Neuronal stem cell (in vitro differentiated cells): ENCODE results near the gene LONRF2.
"Not testable (repeated sequence)": the region's sequence is repeated elsewhere in the genome, so short reads cannot be mapped to it uniquely, and the experiment has no call there.

Source experiments
- DNase-seq: peaks from one replicate; pipeline ENCODE4 v3.0.0-alpha.2; 2013; ENCODE audit warnings: low spot score
- H2AFZ ChIP-seq: one replicate; pipeline ENCODE4 v1.6.1; 2013; ENCODE audit warnings: mild to moderate bottlenecking, low read length, inconsistent platforms
- H2AK5ac ChIP-seq: 2 replicates; pipeline ENCODE4 v1.6.1; 2013; ENCODE audit warnings: low read depth, mild to moderate bottlenecking, inconsistent platforms, low read length, moderate library complexity, mixed read lengths
- H2BK120ac ChIP-seq: 2 replicates; pipeline ENCODE4 v1.6.1; 2013; ENCODE audit warnings: low read depth, mild to moderate bottlenecking, inconsistent platforms, low read length, moderate library complexity, mixed read lengths
- H2BK12ac ChIP-seq: one replicate; pipeline ENCODE4 v1.6.1; 2013; ENCODE audit warnings: low read length, inconsistent platforms
- H2BK15ac ChIP-seq: 2 replicates; pipeline ENCODE4 v1.6.1; 2013; ENCODE audit warnings: mild to moderate bottlenecking, low read length, inconsistent platforms, mixed read lengths
- H2BK5ac ChIP-seq: one replicate; pipeline ENCODE4 v1.6.1; 2013; ENCODE audit warnings: inconsistent platforms, mild to moderate bottlenecking, low read length, moderate library complexity
- H3K14ac ChIP-seq: one replicate; pipeline ENCODE4 v1.6.1; 2013; ENCODE audit warnings: low read length, inconsistent platforms
- H3K18ac ChIP-seq: 2 replicates; pipeline ENCODE4 v1.6.1; 2013; ENCODE audit warnings: low read length, inconsistent platforms
- H3K23ac ChIP-seq: 2 replicates; pipeline ENCODE4 v1.6.1; 2013; ENCODE audit warnings: low read depth, mild to moderate bottlenecking, mixed read lengths, low read length, inconsistent platforms; ENCODE audit not compliant: poor library complexity
- H3K27ac ChIP-seq: replicated peaks from 3 replicates; pipeline ENCODE4 v1.5.1; 2013; ENCODE audit warnings: low read length, inconsistent platforms
- H3K27me3 ChIP-seq, 3 experiments: 2 replicates each; pipeline ENCODE4 v1.6.1; 2013; ENCODE audit warnings: low read length in 3 of 3, mild to moderate bottlenecking in 2 of 3, inconsistent platforms in 1 of 3, low read depth in 1 of 3, mixed read lengths in 1 of 3, moderate library complexity in 1 of 3; ENCODE audit not compliant: control insufficient read depth in 3 of 3, insufficient read depth in 3 of 3
- H3K36me3 ChIP-seq, 2 donors: replicated peaks in 1 of 2; 2 replicates each; pipeline ENCODE4 v1.6.1; 2013; ENCODE audit warnings: low read length in 2 of 2; ENCODE audit not compliant: control insufficient read depth in 2 of 2, insufficient read depth in 2 of 2
- H3K4ac ChIP-seq: 2 replicates; pipeline ENCODE4 v1.6.1; 2013; ENCODE audit warnings: inconsistent platforms, mild to moderate bottlenecking, low read length, moderate library complexity
- H3K4me1 ChIP-seq, 2 donors: 1 replicate in 1 of 2; 2 replicates in 1 of 2; pipeline ENCODE4 v1.6.1; 2013; ENCODE audit warnings: low read length in 2 of 2, low read depth in 1 of 2; ENCODE audit not compliant: control insufficient read depth in 2 of 2, insufficient read depth in 1 of 2
- H3K4me2 ChIP-seq: one replicate; pipeline ENCODE4 v1.6.1; 2013; ENCODE audit warnings: mild to moderate bottlenecking, low read length, inconsistent platforms; ENCODE audit not compliant: insufficient read depth, poor library complexity, severe bottlenecking
- H3K4me3 ChIP-seq, 2 donors: 2 replicates each; pipeline ENCODE4 v1.5.1; 2013; ENCODE audit warnings: low read length in 2 of 2, mild to moderate bottlenecking in 2 of 2, inconsistent platforms in 1 of 2, moderate library complexity in 1 of 2
- H3K79me1 ChIP-seq: one replicate; pipeline ENCODE4 v1.6.1; 2013; ENCODE audit warnings: low read depth, mild to moderate bottlenecking, inconsistent platforms, low read length, moderate library complexity
- H3K9ac ChIP-seq: one replicate; pipeline ENCODE4 v1.6.1; 2013; ENCODE audit warnings: mild to moderate bottlenecking, low read depth, low read length, inconsistent platforms; ENCODE audit not compliant: poor library complexity
- H3K9me3 ChIP-seq, 2 donors: replicated peaks in 1 of 2; 2 replicates each; pipeline versions ENCODE3 to v1.6.1; 2013; ENCODE audit warnings: low read length in 2 of 2, mild to moderate bottlenecking in 2 of 2, inconsistent platforms in 1 of 2, low read depth in 1 of 2, mixed read lengths in 1 of 2, moderate library complexity in 1 of 2; ENCODE audit not compliant: control insufficient read depth in 2 of 2, insufficient read depth in 1 of 2
- H4K8ac ChIP-seq: one replicate; pipeline ENCODE4 v1.6.1; 2013; ENCODE audit warnings: low read depth, mild to moderate bottlenecking, inconsistent platforms, low read length, moderate library complexity
- H4K91ac ChIP-seq: one replicate; pipeline ENCODE4 v1.6.1; 2013; ENCODE audit warnings: low read length, low read depth, mild to moderate bottlenecking, inconsistent platforms; ENCODE audit not compliant: poor library complexity
- WGBS, 2 donors: extraction: QIAGEN DNeasy Blood & Tissue Kit; methylation state at CpG; one replicate each; pipeline ENCODE4 v1.1.7; 2013; ENCODE audit warnings: missing lambda C conversion rate in 2 of 2, mixed read lengths in 1 of 2; ENCODE audit not compliant: insufficient read length in 2 of 2, insufficient replicate concordance in 1 of 2; ENCODE audit errors: extremely low coverage in 2 of 2; 5-methylcytosine and 5-hydroxymethylcytosine counted together

The LONRF2 gene

DNA sequence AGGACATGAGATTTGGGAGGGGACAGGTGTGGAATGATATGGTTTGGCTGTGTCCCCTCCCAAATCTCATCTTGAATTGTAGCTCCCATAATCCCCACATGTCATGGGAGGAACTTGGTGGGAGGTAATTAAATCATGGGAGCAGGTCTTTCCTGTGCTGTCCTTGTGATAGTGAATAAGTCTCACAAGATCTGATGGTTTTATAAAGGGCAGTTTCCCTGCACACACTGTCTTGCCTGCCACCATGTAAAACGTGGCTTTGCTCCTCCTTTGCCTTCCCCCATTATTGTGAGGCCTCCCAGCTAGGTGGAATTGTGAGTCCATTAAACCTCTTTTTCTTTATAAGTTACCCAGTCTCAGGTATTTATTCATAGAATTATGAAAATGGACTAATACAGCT lies 22.8 kb upstream of the LONRF2 start:
- no CpG with 5 or more reads among the region's 1 CpG for WGBS, 2 donors
- not testable (repeated sequence) for H3K23ac ChIP-seq, H3K36me3 ChIP-seq, H2BK15ac ChIP-seq, H2AK5ac ChIP-seq, H4K91ac ChIP-seq, H3K9ac ChIP-seq, H3K9me3 ChIP-seq, H3K27ac ChIP-seq, H2BK12ac ChIP-seq, H3K79me1 ChIP-seq, H2BK5ac ChIP-seq, H3K4me1 ChIP-seq, H2AFZ ChIP-seq, H3K4me3 ChIP-seq, H3K18ac ChIP-seq, H3K14ac ChIP-seq, H2BK120ac ChIP-seq, H3K27me3 ChIP-seq, DNase-seq, H4K8ac ChIP-seq, H3K4me2 ChIP-seq, H3K4ac ChIP-seq

DNA sequence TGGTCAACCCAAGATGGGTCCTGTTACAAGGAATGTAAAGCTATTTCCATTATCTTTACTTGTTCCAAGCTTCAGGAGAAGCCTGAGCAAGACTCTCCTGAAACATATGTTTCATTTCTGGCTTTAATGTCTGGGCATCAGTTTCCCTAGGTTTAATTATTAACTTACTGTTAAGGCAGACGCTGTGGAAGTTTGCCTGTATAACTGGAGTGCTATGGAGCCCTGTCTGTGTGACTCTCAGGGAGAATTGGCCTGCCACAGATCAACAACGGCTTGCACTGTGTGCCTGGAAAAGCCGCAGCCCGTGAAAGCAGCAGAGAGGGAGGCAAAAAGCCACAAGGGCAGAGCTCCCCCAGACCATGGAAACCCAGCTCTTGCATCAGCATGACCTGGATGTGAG lies 22.1 kb upstream of the LONRF2 start:
- Histone ChIP-seq H2BK5ac (no peak overlapping the region), H3K4me1 (no peaks in the 10 kb centered on the region), H3K4me2 (no peak overlapping the region), H3K9me3 (no peaks in the 10 kb centered on the region), H3K79me1 (no peaks in the 10 kb centered on the region), H3K18ac (no peak overlapping the region), H2BK12ac (no peak overlapping the region), H3K27me3 (peaks cover 0 to 14% (median 0%) of the 10 kb centered on the region in 3 experiments), H3K27ac (no peak overlapping the region), H3K9ac (no peak overlapping the region), H3K14ac (no peak overlapping the region), H2AFZ (no peak overlapping the region), H4K8ac (no peak overlapping the region), H3K23ac (no peak overlapping the region), H2BK15ac (no peak overlapping the region), H3K4ac (no peak overlapping the region), H2AK5ac (no peak overlapping the region), H3K36me3 (no peaks in the 10 kb centered on the region), H2BK120ac (no peak overlapping the region), H3K4me3 (no peak overlapping the region), H4K91ac (no peak overlapping the region)
- DNase-seq = no peak
- WGBS, 2 donors = no CpG with 5 or more reads among the region's 4 CpGs

DNA sequence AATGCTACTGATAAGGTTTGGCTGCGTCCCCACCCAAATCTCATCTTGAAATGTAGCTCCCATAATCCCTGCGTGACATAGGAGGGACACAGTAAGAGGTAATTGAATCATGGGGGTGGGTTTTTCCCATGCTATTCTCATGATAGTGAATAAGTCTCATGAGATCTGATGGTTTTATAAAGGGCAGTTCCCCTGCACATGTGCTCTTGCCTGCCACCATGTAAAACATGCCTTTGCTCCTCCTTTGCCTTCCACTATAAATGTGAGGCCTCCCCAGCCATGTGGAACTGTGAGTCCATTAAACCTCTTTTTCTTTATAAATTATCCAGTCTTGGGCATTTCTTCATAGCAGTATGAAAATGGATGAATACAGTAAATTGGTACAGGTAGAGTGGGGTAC lies 20.2 kb upstream of the LONRF2 start:
- DNase-seq, H3K4me2 ChIP-seq, H3K4me3 ChIP-seq, H3K14ac ChIP-seq, H3K36me3 ChIP-seq, H3K23ac ChIP-seq, H2AFZ ChIP-seq, H2AK5ac ChIP-seq, H4K8ac ChIP-seq, H2BK120ac ChIP-seq, H3K27ac ChIP-seq, H2BK15ac ChIP-seq, H3K4me1 ChIP-seq, H3K9me3 ChIP-seq, H4K91ac ChIP-seq, H3K79me1 ChIP-seq, H3K18ac ChIP-seq, H3K4ac ChIP-seq, H3K9ac ChIP-seq, H2BK12ac ChIP-seq, H2BK5ac ChIP-seq: not testable (repeated sequence)
- whole genome bisulfite sequencing, 2 donors = no CpG with 5 or more reads among the region's 2 CpGs
- peaks cover 0 to 20% (median 0%) of the 10 kb centered on the region in 3 experiments for H3K27me3 ChIP-seq

DNA sequence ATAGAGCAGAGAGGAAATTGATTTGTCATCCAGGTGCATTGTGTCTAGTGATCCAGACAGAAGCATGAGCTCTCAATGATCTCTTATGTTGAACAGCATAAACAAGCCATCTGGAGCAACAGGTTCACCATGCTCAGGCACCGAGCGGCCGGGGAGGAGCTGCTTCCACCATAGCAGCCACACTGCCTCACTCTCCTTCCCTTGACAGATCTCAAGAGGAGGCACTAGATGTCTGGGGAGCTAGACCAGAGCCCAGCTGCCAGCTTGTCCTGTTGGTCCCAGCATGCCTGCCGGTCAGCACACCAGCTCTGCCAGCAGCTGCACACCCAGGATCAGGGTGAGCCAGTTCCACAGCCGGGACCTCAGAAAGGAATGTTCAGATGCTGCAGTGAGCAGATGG lies 17.5 kb upstream of the LONRF2 start:
- Histone ChIP-seq H3K79me1 (no peaks in the 10 kb centered on the region), H2BK15ac (no peak overlapping the region), H3K4me2 (no peak overlapping the region), H3K4me3 (no peak overlapping the region), H3K27me3 (peaks cover 0 to 20% (median 0%) of the 10 kb centered on the region in 3 experiments), H2BK120ac (no peak overlapping the region), H3K9ac (no peak overlapping the region), H4K8ac (no peak overlapping the region), H2AFZ (no peak overlapping the region), H3K18ac (no peak overlapping the region), H2BK5ac (no peak overlapping the region), H3K27ac (no peak overlapping the region), H2BK12ac (no peak overlapping the region), H3K4ac (no peak overlapping the region), H3K23ac (no peak overlapping the region), H3K36me3 (no peaks in the 10 kb centered on the region), H3K9me3 (no peaks in the 10 kb centered on the region), H3K4me1 (no peaks in the 10 kb centered on the region), H3K14ac (no peak overlapping the region), H2AK5ac (no peak overlapping the region), H4K91ac (no peak overlapping the region)
- DNase-seq = no peak
- WGBS, 2 donors = no CpG with 5 or more reads among the region's 5 CpGs
